GM18861 (cell line): Measurements from ENCODE around the gene GPBP1.
A peak's percentile ranks its signal among the peaks of the same experiment; 100 is the strongest.
"Not testable (repeated sequence)": the region's sequence is repeated elsewhere in the genome, so short reads cannot be mapped to it uniquely, and the experiment has no call there.

Source experiments
- ATAC-seq: cut with Tn5 transposase; IDR thresholded peaks from one replicate; pipeline ENCODE4 v1.9.1; 2021; ENCODE audit not compliant: unreplicated experiment

The GPBP1 gene, protein sequence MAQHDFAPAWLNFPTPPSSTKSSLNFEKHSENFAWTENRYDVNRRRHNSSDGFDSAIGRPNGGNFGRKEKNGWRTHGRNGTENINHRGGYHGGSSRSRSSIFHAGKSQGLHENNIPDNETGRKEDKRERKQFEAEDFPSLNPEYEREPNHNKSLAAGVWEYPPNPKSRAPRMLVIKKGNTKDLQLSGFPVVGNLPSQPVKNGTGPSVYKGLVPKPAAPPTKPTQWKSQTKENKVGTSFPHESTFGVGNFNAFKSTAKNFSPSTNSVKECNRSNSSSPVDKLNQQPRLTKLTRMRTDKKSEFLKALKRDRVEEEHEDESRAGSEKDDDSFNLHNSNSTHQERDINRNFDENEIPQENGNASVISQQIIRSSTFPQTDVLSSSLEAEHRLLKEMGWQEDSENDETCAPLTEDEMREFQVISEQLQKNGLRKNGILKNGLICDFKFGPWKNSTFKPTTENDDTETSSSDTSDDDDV

DNA sequence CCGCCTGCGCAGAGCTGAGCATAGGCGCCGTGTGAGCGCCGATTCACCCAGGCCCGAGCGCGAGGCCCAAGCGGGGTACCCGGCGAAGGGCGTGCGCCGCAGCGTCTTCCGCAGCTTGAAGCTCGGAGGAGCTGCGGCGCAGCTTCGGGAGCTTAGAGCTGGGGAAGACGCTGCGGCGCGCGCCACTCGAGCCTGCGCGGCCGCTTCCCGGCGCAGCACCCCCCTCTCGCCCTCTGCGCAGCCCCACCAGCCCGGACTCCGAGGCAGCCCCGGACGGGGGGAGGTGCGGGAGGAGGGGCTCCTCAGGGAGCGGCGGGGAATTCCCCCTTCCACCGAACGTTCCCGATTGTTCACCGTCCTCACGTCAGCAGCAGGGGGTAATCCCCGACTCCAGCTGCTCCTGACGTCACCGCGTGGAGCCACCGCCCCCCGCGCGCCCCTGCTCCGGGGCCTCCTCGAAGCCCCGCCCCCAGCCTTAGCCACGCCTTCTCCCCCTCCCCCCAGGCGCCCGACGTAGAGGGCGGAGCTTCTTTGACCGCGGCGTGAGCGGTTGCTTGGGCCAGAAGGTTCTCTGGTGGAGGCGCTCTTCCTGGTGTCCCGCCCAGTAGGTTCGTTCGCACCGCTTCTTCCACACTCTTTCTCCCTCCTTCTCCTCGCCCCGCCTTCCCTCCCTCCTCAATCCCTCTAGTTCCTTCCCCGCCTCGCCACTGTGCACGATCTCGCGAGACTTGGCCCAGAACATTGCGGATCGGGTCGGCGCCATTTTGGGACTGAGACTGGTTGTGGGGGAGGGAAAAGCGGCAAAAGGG lies at the start of gene GPBP1:
TSS of gene GPBP1 (plus strand) at position 741 of the 809 bp plus-strand sequence. CDS start 40,072 bp downstream, outside the sequence.
- ATAC-seq = peak; percentile 50

DNA sequence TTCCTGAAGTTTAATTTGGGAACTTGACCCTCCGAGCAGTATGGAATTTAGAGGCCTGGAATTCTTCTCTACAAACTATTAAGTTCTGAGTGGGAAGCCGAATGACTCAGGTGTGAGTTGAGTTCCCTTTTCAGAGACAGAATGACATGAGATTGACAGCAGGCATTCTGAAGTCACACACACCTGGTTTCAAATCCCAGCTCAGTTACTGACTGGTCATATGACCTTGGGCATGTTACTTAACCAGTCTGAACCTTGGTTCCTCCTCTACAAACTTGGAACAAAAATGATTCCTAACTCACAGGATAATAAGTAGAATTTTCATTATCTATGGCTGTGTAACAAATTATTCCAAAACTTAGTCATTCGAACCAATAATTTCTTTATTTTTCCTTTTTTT lies 45.5 kb upstream of the GPBP1 start:
- no peak for ATAC-seq

DNA sequence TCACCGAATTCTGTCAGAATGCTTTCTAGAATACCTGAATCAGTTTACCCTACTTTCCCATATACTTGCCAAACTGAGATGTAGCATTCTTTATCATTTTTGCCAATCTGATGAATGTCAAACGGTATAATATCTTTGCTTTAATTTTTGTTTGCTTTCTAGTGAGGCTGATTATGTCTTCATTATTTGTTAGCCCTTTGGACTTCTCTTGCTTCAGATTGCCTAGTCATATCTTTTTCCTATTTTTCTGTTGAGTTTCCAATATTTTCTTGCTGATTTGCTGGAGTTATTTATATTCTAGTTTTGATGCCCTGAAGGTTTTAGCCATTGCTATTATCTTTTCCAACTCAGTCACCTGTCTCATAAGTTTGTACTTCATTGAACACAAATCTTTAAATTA lies 40.3 kb upstream of the GPBP1 start:
- ATAC-seq = no peak

DNA sequence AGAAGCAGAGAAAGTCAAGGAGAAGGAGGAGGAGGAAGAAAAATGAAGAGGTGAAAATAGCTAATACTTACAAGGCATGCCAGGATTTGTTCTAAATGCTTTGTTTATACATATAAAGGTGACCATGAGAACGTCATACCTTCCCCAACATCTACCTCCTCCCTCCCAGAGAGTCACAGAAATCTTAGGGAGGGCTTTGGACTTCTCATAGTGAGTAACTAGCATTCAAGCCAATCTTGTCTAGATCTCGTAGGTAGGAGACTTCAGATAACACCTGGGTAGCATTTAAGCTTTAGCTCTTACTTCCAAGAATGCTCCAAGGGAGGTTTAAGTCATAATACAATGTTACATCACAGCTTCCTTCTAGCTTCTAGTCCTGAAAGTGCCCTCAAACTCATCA lies 36.5 kb upstream of the GPBP1 start:
- no peak for ATAC-seq

DNA sequence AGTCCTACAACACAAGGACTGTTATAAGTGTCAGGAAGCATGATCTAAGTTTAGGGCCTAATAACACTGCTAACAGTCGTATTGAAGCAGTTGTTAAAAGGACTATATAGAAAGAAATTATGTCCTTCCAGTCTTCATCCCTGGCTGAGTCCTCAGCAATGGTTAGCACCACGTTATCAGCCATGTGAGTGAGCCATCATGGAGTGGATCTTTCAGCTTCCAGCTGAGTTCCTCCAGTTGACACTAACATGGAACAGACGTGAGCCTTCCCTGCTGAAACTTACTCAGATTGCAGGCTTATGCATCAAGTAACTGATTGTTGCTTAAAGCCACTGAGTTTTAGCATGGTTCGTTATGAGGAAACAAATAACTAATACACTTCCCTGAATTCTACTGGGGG lies 21.5 kb upstream of the GPBP1 start:
- no peak for ATAC-seq

DNA sequence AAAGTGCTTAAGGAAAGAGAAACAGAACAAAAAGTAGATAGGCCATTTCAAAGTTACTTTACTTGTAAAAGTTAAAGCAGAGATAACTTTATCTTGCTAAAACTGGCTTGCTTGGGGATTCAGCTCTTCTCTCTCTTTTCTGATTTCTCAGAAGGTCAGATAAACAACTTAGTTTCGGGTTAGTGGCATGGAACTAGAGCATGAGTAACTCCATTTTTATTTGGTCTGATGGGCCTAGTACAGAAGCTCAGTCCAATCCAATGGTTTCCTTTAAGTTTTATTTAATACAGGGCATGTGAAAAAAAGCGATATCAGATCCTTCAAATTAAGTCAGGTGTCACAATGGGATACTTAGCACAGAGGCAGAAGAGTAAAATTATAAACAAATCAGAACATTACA lies 18.8 kb upstream of the GPBP1 start:
- no peak for ATAC-seq

DNA sequence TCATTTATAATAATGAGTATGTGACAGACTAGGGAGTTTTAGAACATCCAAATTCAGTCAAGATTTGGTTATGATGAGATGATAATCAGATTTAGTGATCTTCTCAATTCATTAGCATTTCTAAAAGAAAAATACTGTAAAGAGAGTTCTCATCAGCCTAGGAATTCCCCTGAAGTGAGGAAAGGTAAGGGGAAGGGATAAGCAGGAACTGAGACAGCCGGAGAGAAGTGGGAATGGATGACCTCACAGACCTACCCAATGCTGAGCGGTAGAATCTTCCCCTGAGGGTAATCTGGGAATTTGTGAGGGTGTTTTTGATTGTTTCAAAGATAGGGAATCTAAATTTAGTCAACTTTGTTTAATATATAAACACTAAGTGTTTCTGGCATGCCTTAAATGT lies 16.7 kb upstream of the GPBP1 start:
- ATAC-seq = no peak

DNA sequence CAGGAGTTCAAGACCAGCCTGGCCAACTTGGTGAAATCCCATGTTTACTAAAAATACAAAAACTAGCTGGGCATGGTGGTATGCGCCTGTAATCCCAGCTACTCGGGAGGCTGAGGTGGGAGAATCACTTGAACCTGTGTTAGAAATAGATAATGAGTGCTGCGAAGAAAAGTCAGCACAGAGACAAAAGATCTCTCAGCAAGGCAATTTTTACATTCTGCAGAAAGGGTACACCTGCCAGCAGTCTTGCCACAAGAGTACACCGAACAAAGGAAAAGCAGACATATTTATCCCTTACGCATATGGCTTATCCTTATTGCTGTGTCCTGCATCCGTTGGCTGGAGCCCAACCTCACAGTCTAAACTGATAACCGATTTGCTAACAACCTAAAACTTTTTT lies 16.2 kb upstream of the GPBP1 start:
- no peak for ATAC-seq

DNA sequence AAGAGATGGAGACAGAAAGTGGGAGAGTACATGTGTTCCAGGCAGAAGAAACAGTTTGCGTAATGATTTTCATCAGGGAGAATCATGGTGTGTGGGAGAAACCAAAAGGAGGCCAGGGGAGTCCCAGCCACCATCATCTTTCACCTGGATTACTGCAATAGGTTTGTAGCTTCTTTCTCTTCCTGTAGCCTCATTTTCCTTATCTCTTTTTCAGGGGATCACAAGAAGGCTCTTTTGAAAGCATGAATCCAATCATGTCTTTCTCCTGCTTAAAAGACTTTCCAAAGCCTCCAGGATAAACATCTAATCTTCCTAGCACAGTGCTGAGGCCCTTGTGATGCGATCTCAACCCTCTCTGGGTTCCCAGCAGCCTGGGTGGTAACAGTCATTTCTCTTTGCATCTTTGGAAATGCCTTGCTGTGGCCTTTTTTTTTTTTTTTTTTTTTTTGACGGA lies 10.3 kb upstream of the GPBP1 start:
- ATAC-seq = no peak

DNA sequence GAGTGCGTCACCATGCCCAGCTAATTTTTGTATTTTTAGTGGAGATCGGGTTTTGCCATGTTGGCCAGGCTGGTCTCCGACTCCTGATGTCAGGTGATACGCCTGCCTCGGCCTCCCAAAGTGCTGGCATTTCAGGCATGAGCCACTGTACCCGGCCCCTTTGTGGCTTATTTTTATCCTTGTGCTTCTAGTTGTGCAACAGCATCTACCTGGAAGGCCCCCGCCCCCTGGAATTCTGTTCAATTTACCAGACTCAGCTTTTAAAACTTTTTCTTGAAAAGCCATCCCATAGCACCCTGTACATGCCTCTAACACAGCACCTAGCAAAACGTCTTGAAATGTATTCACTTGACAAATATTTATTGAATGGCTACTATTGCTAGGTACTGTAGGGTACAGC lies 9.7 kb upstream of the GPBP1 start:
- no peak for ATAC-seq

DNA sequence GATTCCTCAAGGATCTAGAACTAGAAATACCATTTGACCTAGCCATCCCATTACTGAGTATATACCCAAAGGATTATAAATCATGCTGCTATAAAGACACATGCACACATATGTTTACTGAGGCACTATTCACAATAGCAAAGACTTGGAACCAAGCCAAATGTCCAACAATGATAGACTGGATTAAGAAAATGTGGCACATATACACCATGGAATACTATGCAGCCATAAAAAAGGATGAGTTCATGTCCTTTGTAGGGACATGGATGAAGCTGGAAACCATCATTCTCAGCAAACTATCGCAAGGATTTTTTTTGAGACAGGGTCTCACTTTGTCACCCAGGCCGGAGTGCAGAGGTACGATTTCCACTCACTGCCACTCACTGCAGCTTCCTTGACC lies 8.7 kb upstream of the GPBP1 start:
- ATAC-seq = not testable (repeated sequence)

DNA sequence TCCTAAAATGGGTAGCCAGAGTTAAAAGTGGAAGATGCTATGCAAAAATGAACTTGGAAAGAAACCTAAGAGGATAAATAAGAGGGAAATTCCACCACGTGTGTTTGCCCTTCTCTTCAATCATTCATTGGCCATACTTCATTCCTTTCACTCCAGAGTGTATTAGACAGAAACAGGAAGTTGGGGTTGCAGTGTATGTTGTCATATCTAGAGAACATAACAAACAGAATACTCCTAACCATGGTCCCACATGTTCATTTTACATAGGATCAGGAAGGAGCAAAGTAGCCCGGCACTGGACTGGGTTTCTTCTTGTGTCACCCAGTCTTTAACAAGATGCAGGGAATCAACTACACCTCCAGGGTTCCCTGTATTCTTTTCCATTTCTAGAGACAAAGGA lies 7.6 kb upstream of the GPBP1 start:
- peak; percentile 77 for ATAC-seq

DNA sequence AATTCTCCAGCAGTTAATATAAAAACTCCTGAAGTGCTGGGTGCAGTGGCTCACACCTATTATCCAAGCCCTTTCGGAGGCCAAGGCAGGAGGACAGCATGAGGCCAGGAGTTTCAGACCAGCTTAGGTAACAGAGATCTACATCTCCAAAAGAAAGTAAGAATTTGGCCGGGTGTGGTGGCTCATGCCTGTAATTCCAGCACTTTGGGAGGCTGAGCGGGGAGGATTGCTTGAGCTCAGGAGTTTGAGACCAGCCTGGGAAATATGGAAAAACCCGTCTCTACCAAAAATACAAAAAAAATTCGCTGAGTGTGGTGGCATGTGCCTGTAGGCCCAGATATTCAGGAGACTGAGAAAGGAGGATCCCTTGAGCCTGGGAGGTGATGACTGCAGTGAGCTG lies 6.7 kb upstream of the GPBP1 start:
- ATAC-seq = no peak

DNA sequence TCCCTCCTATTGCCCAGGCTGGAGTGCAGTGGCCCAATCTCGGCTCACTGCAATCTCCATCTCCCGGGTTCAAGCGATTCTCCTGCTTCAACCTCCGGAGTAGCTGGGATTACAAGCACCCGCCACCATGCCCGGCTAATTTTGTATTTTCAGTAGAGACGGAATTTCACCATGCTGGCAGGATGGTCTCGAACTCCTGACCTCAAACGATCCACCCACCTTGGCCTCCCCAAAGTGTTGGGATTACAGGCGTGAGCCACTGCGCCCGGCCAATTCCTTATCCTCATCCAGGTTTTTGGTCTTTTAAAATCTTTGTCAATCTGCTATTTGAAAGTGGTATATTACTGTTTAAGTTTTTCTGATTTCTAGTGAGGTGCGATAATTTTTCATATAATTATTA lies 3.7 kb upstream of the GPBP1 start:
- ATAC-seq = not testable (repeated sequence)

DNA sequence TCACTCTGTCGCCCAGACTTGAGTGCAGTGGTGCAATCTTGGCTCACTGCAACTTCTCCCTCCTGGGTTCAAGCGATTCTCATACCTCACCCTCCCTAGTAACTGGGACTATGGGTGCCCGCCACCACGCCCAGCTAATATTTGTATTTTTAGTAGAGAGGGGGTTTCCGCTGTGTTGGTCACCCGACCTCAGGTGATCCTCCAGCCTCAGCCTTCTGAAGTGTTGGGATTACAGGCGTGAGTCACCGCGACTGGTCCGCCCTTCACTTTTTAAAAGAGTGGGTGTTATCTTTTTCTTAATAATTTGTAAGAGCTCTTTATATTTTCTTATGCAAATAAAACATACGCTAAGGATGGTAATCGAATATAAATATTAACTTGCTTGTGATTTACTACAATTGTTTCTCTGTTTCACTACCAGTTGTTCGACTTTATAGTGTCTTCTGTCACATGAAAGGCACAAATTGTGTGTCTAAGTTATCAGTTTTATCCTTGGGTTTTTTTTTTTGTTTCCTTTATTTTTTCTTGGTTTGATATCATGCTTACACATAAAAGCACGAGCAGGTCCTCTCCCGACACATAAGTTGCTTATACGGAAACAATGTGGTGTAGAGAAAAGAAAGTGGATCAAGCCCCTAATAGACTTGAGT lies 1.9 kb upstream of the GPBP1 start:
- ATAC-seq = no peak

DNA sequence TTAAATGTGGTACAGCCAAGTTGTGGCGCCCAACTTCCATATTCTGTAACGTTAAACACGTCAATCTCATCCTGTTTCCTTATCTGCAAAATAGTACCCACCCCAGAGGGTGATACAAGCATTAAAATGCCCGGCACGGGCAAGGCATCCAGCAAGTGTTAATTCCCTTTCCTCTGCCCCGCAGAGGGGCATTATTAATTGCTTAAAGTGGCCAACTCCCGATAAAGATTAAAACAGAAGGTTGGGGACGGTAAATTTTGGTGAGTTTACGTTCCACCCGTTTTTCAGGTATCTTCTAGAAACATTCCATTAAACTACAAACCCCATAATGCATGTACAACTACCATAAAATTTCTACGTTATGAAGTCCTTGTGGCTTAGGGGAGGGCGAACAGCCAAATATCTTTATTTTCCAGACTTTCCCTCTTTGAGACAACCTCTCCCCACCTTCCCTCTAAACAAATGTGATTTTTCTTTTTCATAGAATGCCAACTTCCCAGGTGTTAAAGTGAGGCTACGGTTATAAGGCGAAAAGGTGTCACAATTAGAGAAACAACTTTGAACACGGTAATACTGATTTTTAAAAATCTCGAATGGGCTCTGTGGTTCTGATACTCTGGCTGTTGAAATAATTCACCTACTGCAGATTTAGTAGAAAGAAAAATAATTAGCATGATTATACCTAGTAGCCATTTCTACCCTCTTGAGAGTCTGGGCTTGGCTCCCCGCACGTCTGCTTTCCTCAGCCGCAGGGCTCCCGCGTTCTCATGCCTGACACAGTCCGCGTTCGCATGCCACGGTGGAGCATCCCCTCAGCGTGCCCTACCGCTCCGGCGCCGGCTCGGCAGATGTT lies 1.2 kb upstream of the GPBP1 start:
- ATAC-seq = no peak

DNA sequence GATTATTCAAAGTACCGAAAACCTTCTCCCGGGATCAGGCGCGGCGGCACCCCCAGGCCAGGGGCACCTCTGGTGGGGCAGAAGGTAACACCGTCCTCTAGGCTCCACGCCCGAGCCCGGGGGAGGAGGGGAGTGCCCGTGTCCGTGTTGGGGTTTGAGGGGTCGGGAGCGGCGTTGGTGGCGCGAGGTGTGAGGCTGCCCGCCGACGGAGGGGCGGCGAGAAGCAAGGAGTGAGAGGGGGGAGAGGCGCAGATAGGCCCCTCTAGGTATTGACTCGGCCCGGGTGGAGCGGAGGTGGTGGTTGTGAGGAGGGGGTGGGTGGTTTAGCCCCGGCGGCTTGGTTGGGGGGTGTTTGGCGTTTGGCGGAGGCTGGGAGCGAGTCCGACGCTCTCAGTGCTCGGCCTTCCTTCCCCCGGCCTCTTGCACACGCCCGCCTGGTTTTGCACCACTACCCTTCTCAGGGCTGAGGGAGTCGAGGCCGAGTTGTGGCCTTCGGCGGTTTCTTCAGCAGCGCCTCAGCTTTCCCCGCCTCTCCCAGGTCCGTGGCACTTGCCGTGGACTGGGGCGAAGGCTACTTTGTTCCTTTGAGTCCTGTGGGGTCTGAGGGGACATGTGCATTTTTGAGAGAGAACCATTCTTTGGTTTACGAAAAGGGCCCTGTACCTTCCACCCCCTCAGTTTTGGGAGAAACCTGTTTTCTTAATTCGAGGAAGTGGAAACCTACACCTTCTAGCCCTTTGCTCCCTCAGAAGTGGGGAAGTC lies 450 bp downstream of the GPBP1 start:
- no peak for ATAC-seq

DNA sequence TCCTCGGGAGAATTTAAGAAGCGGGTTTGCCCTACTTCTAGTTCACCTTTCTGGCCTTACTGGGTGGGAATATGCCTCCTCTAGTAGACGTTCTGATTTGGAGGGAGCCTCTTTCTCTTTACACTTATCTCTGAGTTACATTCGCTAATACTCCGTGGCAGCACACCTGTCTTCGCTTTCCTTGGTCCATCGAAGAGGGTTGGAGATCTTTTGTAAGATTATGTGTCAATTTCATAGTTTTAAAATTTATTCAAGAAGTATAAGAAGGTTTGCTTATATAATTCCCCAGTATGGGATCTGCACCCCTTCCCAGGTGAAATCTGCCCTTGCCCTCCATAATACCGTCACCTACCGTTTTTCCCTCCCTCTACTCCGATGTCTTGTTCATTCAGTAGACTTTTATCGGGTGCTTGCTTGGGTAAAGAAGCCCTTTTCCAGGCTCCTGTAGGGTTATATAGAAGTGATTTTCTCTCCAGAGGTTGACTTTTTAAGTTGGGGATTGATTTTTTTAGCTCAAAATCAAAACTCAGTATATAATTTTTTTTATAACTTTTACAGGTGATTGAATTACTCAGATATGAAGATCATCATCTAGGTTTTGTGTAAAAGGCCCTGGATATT lies 1.1 kb downstream of the GPBP1 start:
- ATAC-seq = no peak

DNA sequence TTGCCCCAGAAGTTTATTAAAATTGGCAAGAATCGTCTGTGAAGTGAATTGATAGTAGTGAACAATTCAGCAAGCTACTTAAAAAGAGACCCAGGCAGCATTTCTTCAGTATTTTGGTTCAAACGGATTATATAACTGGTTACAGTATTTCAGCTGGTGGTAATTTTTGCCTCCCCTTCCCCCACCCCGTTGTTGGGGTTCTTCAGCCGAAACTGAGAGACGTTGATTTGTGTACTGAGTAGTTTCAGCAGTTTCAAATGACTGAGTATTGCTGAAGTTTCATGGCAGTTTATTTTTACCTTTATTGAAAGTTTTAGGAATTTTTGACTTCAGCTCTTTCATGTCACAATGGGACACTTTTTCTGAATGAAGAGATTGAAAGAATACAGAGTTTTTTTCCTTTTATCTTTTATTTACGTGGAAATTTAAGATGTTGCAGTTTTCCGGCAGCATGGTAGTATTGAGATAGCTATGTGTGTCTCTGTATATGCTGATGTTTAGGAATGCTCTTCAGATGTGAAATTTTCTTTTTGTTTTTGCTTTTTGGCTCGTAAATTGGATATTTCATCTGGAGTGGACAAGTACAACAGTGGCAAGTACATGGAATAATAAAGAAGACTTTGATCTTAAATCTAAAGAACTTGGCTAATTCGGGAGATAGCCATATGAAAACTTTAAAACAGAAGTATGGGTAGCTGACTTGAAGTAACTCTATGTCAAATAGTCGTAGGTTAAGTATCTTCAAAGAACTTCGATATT lies 1.9 kb downstream of the GPBP1 start:
- peak; percentile 22 for ATAC-seq
